HepG2 (cell line): Measurements from ENCODE around the gene WNT3. TPM values are rescaled to one million over a fixed set of nuclear protein-coding genes. Genes with fewer than 3 reads are reported as not detected.
A peak's percentile ranks its signal among the peaks of the same experiment; 100 is the strongest.

Source experiments
- DPF2 ChIP-seq: sonication (generic); formaldehyde crosslinking; IDR thresholded peaks from 2 replicates; pipeline ENCODE4 v1.4.0; 2020; ENCODE audit warnings: mild to moderate bottlenecking, low read depth, missing genetic modification reagents, borderline replicate concordance
- HIVEP1 ChIP-seq: sonication (generic); formaldehyde crosslinking; IDR thresholded peaks from 2 replicates; pipeline ENCODE4 v1.4.0; 2020; ENCODE audit warnings: mild to moderate bottlenecking, missing genetic modification reagents
- HNF4G ChIP-seq, 2 experiments: sonication (generic) in 1 of 2; formaldehyde crosslinking in 1 of 2; IDR thresholded peaks; 2 replicates each; pipeline versions ENCODE4 v1.4.0 to v1.6.1; 2011 to 2020; ENCODE audit warnings: borderline replicate concordance in 2 of 2, low read depth in 2 of 2, mild to moderate bottlenecking in 2 of 2, low read length in 1 of 2, missing genetic modification reagents in 1 of 2, moderate library complexity in 1 of 2
- KMT2B ChIP-seq: IDR thresholded peaks from 2 replicates; pipeline ENCODE4 v1.6.1; 2016; ENCODE audit warnings: missing genetic modification reagents, missing compliant biosample characterization
- MXI1 ChIP-seq: IDR thresholded peaks from 3 replicates; pipeline ENCODE4 v1.6.1; 2012; ENCODE audit warnings: low read depth, low read length, inconsistent platforms, borderline replicate concordance
- NFATC3 ChIP-seq: sonication (generic); formaldehyde crosslinking; IDR thresholded peaks from 2 replicates; pipeline ENCODE4 v1.5.1; 2020; ENCODE audit warnings: mild to moderate bottlenecking, missing genetic modification reagents
- ZBED4 ChIP-seq: sonication (generic); formaldehyde crosslinking; IDR thresholded peaks from 2 replicates; pipeline ENCODE4 v1.4.0; 2020; ENCODE audit warnings: missing genetic modification reagents, borderline replicate concordance
- ZKSCAN8 ChIP-seq: IDR thresholded peaks from 2 replicates; pipeline ENCODE4 v1.6.1; 2016; ENCODE audit warnings: borderline replicate concordance, missing genetic modification reagents, missing compliant biosample characterization
- ZNF367 ChIP-seq: sonication (generic); formaldehyde crosslinking; IDR thresholded peaks from 2 replicates; pipeline ENCODE4 v1.4.0; 2020; ENCODE audit warnings: missing genetic modification reagents, borderline replicate concordance
- ZNF652 ChIP-seq: IDR thresholded peaks from 2 replicates; pipeline ENCODE4 v1.6.1; 2016; ENCODE audit warnings: low read depth, borderline replicate concordance
- ZNF773 ChIP-seq: sonication (generic); formaldehyde crosslinking; IDR thresholded peaks from 2 replicates; pipeline ENCODE4 v1.4.0; 2020; ENCODE audit warnings: missing genetic modification reagents, borderline replicate concordance
- ZNF878 ChIP-seq: sonication (generic); formaldehyde crosslinking; IDR thresholded peaks from 2 replicates; pipeline ENCODE4 v1.8.1; 2023; ENCODE audit warnings: mild to moderate bottlenecking, missing genetic modification reagents, moderate library complexity
- polyA plus RNA-seq, 8 experiments: library from polyadenylated mRNA; depleted of rRNA in 3 of 8; stranded (reverse) in 7 of 8; unstranded in 1 of 8; fragments of >200 nt; fragmentation: Illumina TruSeq in 4 of 8; extraction: Trizol in 4 of 8; gene quantifications; 2 replicates each; pipeline versions ENCODE4 v1.2.1 to v1.2.3, GENCODE V29; 2011 to 2016; ENCODE audit warnings: low read depth in 4 of 8, missing spikeins in 1 of 8, mixed read lengths in 1 of 8; ENCODE audit not compliant: insufficient read depth in 1 of 8
- total RNA-seq, 5 experiments: library from RNA; depleted of rRNA; stranded (reverse); fragments of >200 nt; fragmentation: Illumina TruSeq; extraction: Trizol; gene quantifications; 2 replicates each; pipeline ENCODE4 v1.2.3, GENCODE V29; 2016; ENCODE audit warnings: low read depth in 1 of 5
- TF ChIP-seq, protein P1 (sequence below): sonication (generic); formaldehyde crosslinking; IDR thresholded peaks from 2 replicates; pipeline ENCODE4 v1.5.0; 2020; ENCODE audit warnings: mild to moderate bottlenecking, missing genetic modification reagents, borderline replicate concordance
- TF ChIP-seq, protein P2 (sequence below): sonication (generic); formaldehyde crosslinking; IDR thresholded peaks from 2 replicates; pipeline ENCODE4 v1.4.0; 2020; ENCODE audit warnings: mild to moderate bottlenecking, missing genetic modification reagents

WNT3 gene
- total and polyA plus RNA-seq, 2 of the 13 experiments (the other 11 are each of a cell fraction or from before 2014, with no cell fraction given) = 8.5 to 10.3 TPM

- TF ChIP-seq ZNF878 (no peak), HIVEP1 (CRISPR knock-in tag) (0 out of 2 replicates have a peak, but pooled peaks have one; percentile 9), NFATC3 (CRISPR knock-in tag) (no peak), ZKSCAN8 (no peak), HNF4G (IDR thresholded peaks at IDR 0.05; ENCODE audit: borderline replicate concordance, low read depth, low read length) (no peak), HNF4G (CRISPR knock-in tag; IDR thresholded peaks at IDR 0.05; ENCODE audit: borderline replicate concordance, low read depth) (no peak), MXI1 (no peak), ZBED4 (CRISPR knock-in tag) (no peak), KMT2B (CRISPR knock-in tag) (no peak), DPF2 (CRISPR knock-in tag) (no peak), ZNF773 (CRISPR knock-in tag) (0 out of 2 replicates have a peak, but pooled peaks have one; percentile 41), ZNF367 (CRISPR knock-in tag) (no peak), ZNF652 (CRISPR knock-in tag) (peak; percentile 94)
- TF ChIP-seq, protein P1, sequence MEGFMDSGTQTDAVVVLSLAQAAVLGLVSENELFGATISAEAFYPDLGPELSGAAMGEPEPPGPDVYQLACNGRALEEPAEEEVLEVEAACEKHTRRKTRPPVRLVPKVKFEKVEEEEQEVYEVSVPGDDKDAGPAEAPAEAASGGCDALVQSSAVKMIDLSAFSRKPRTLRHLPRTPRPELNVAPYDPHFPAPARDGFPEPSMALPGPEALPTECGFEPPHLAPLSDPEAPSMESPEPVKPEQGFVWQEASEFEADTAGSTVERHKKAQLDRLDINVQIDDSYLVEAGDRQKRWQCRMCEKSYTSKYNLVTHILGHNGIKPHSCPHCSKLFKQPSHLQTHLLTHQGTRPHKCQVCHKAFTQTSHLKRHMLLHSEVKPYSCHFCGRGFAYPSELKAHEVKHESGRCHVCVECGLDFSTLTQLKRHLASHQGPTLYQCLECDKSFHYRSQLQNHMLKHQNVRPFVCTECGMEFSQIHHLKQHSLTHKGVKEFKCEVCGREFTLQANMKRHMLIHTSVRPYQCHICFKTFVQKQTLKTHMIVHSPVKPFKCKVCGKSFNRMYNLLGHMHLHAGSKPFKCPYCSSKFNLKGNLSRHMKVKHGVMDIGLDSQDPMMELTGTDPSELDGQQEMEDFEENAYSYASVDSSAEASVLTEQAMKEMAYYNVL (CRISPR knock-in tag) = 0 out of 2 replicates have a peak, but pooled peaks have one; percentile 33
- TF ChIP-seq, protein P2, sequence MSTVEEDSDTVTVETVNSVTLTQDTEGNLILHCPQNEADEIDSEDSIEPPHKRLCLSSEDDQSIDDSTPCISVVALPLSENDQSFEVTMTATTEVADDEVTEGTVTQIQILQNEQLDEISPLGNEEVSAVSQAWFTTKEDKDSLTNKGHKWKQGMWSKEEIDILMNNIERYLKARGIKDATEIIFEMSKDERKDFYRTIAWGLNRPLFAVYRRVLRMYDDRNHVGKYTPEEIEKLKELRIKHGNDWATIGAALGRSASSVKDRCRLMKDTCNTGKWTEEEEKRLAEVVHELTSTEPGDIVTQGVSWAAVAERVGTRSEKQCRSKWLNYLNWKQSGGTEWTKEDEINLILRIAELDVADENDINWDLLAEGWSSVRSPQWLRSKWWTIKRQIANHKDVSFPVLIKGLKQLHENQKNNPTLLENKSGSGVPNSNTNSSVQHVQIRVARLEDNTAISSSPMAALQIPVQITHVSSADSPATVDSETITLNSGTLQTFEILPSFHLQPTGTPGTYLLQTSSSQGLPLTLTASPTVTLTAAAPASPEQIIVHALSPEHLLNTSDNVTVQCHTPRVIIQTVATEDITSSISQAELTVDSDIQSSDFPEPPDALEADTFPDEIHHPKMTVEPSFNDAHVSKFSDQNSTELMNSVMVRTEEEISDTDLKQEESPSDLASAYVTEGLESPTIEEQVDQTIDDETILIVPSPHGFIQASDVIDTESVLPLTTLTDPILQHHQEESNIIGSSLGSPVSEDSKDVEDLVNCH (CRISPR knock-in tag) = no peak
Measured at GRCh38 chr17:46821482-46822387, 3.2 kb upstream of the WNT3 start (continued).
